ENCODE results near the gene CKAP4.
A peak's percentile ranks its signal among the peaks of the same experiment; 100 is the strongest.

CKAP4 gene

GRCh38 chr12:106194351-106194750 is 53.5 kb downstream of the CKAP4 start:
- no peak for DNase-seq

- DNase-seq: no peak
These were observed 54.2 kb downstream of the CKAP4 start for GRCh38 chr12:106193394-106194215.

- DNase-seq: no peak
These were observed 55.0 kb downstream of the CKAP4 start for GRCh38 chr12:106192659-106193393.

GRCh38 chr12:106190581-106190980 is 57.2 kb downstream of the CKAP4 start:
- peak in 1 of 2 experiments; percentile 53 for DNase-seq

- DNase-seq: no peak
These were observed 58.5 kb downstream of the CKAP4 start for GRCh38 chr12:106189341-106189740.

- DNase-seq: no peak
These were observed 59.6 kb downstream of the CKAP4 start for GRCh38 chr12:106188256-106188655.
